ENCODE results near the gene CCDC15. TPM values are rescaled to one million over a fixed set of nuclear protein-coding genes. Genes with fewer than 3 reads are reported as not detected.

Gene CCDC15
- total and polyA plus RNA-seq, 11 donors: 0.08 to 1.8 (median 0.19) TPM

- intact Hi-C loops (cut with DNase I): no loop called here
- no peak overlapping the region for H3K4me3 ChIP-seq
- DNase-seq (no peak), ATAC-seq (no peak)
- TF ChIP-seq CTCF (IDR thresholded peaks at IDR 0.05) (no peak), POLR2A (IDR thresholded peaks at IDR 0.05) (no peak)
- no peaks in the 10 kb centered on the region for H3K27me3 ChIP-seq
- peaks cover 0 to 6% (median 0%) of the 10 kb centered on the region in 12 donors for H3K9me3 ChIP-seq
- H3K27ac ChIP-seq: no peak overlapping the region
- no peaks in the 10 kb centered on the region for H3K36me3 ChIP-seq
- no peaks in the 10 kb centered on the region for H3K4me1 ChIP-seq
- 51 to 72% (median 59%) methylated on average over 5 of the region's 5 CpGs for WGBS, 4 donors
Observed at GRCh38 chr11:124943254-124943616, 10.8 kb upstream of the CCDC15 start.

GRCh38 chr11:124943741-124944140 lies 10.3 kb upstream of the CCDC15 start:
- Histone ChIP-seq H3K27me3 (no peaks in the 10 kb centered on the region), H3K27ac (no peak overlapping the region), H3K9me3 (peaks cover 0 to 11% (median 0%) of the 10 kb centered on the region in 12 donors), H3K36me3 (no peaks in the 10 kb centered on the region), H3K4me1 (no peaks in the 10 kb centered on the region), H3K4me3 (no peak overlapping the region)
- TF ChIP-seq CTCF (IDR thresholded peaks at IDR 0.05) (no peak), POLR2A (IDR thresholded peaks at IDR 0.05) (no peak)
- ATAC-seq: no peak
- intact Hi-C loops (cut with DNase I): no loop called here
- DNase-seq: no peak
- WGBS, 4 donors: 37 to 79% (median 40%) methylated on average over 1 of the region's 1 CpG

- DNase-seq (no peak), ATAC-seq (no peak)
- 67 to 88% (median 81%) methylated on average over 3 of the region's 3 CpGs for whole genome bisulfite sequencing, 4 donors
- no peak overlapping the region for H3K27ac ChIP-seq
- no peaks in the 10 kb centered on the region for H3K27me3 ChIP-seq
- H3K9me3 ChIP-seq: peaks cover 0 to 19% (median 0%) of the 10 kb centered on the region in 12 donors
- intact Hi-C loops (cut with DNase I): no loop called here
- H3K4me1 ChIP-seq: no peaks in the 10 kb centered on the region
- H3K36me3 ChIP-seq: no peaks in the 10 kb centered on the region
- TF ChIP-seq POLR2A (IDR thresholded peaks at IDR 0.05) (no peak), CTCF (IDR thresholded peaks at IDR 0.05) (no peak)
- H3K4me3 ChIP-seq: no peak overlapping the region
Observed at GRCh38 chr11:124944565-124944964, 9.4 kb upstream of the CCDC15 start.

- ATAC-seq: no peak
Observed at GRCh38 chr11:124945826-124946225, 8.2 kb upstream of the CCDC15 start.

More at GRCh38 chr11:124945826-124946225, 8.2 kb upstream of the CCDC15 start:
- no peak for TF ChIP-seq CTCF (IDR thresholded peaks at IDR 0.05)
- TF ChIP-seq POLR2A (IDR thresholded peaks at IDR 0.05): no peak
- no peak overlapping the region for H3K27ac ChIP-seq
- DNase-seq: no peak
- H3K4me1 ChIP-seq: no peaks in the 10 kb centered on the region
- peaks cover 0 to 20% (median 0%) of the 10 kb centered on the region in 12 donors for H3K9me3 ChIP-seq
- no peaks in the 10 kb centered on the region for H3K36me3 ChIP-seq
- H3K4me3 ChIP-seq: no peak overlapping the region
- WGBS, 4 donors: 72 to 83% (median 76%) methylated on average over 6 of the region's 6 CpGs
- intact Hi-C loops (cut with DNase I): no loop called here
- no peaks in the 10 kb centered on the region for H3K27me3 ChIP-seq
